ENCODE results near the gene KXD1.
"Not testable (repeated sequence)": the region's sequence is repeated elsewhere in the genome, so short reads cannot be mapped to it uniquely, and the experiment has no call there.

The KXD1 gene

GRCh38 chr19:18537431-18537830 is 20.2 kb upstream of the KXD1 start:
- DNase-seq: no peak

DNA sequence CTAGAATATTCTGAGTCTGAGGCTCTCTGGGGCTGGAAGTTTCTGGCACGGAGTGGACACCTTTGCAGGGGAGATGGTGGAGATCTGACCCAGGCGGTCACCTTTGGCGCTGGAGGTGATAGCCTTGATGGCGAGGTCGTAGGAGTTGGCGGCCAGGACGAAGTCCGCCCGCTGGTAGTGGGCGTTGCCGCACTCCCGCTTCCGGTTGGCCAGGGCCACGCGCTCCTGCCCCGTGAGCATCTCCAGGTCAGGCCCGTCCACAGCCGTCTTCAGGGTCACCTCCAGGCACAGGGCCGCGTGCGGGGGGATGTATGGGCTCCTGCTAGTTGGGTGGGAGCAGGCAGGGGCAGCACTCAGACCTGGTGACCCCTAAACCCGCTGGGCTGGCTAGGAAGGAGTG is 19.6 kb upstream of the KXD1 start:
- DNase-seq: no peak

DNA sequence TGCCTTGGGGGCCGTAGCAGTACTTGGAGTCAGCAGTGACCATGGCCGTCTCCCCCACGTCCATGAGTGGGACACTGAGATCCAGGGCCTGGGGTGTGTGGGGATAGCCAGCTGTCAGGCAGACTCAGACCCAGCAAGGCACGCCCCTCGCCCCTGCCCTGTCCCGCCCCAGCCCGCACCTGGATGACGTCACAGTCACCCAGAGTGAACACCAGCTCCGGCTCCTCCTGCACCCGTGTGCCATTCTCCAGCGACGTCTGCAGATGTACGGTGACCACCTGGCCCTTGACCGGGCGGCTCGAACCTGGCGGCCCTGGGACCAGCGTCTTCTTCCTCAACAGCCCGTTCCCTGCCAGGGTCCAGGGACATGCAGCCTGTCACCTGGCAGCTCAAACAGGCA is 18.3 kb upstream of the KXD1 start:
- DNase-seq: no peak

DNA sequence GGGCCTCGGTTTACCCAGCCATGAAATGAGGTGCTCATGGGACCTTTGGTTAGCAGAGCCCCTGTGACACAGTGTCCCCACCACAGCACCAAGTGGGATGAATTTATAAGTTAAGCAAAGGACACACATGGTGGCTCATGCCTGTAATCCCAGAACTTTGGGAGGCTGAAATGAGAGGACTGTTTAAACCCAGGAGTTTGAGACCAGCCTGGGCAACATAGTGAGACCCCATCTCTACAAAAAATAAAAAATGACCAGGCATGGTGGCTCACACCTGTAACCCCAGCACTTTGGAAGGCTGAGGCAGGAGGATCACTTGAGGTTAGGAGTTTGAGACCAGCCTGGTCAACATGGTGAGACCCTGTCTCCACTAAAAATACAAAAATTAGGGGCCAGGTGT is 17.5 kb upstream of the KXD1 start:
- DNase-seq: not testable (repeated sequence)

- DNase-seq: no peak
Measured at GRCh38 chr19:18541258-18541991, 16.2 kb upstream of the KXD1 start.

- no peak for DNase-seq
Measured at GRCh38 chr19:18541992-18542940, 15.4 kb upstream of the KXD1 start.

GRCh38 chr19:18542941-18543813 is 14.5 kb upstream of the KXD1 start, which contains the start of gene FKBP8:
Gene FKBP8, minus strand, starts transcription at chr19:18543573. Its CDS starts 1,603 bp downstream, at chr19:18541970.
- peak; percentile 85 for DNase-seq

DNA sequence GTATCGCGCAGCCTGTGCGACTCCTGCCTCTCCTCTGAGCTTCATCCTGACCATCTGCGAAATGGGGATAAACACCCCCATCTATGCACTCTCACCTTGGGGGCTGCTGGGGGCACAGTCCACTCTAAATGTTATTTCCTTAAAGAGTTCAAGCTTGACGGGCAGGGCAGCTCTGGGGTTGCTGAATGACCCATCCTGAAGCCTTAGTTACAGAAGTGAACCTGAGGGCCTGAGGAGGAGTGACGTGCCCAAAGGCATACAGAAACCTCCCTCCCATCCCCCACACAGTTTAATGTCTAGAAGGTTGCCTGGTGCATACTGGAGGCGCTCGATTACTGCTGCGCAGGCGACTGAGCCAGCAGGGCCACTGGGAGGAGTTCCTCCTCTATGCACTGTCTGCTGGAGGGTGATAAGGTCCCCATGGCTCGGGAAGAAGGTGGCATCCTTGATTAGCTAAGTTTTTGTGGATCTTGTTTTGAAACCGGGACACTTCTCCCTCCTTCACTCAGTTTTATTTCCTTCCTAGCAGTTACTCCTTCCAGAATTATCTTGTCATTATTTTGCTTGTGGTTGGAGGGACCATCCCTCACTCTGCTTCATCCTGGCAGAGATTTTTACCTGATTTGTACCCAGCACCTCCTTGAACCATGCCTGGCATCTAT is 13.7 kb upstream of the KXD1 start:
- no peak for DNase-seq

GRCh38 chr19:18551631-18552030 is 6.0 kb upstream of the KXD1 start:
- DNase-seq: no peak

GRCh38 chr19:18558202-18558555 is 509 bp downstream of the KXD1 start:
- DNase-seq: peak; percentile 1

DNA sequence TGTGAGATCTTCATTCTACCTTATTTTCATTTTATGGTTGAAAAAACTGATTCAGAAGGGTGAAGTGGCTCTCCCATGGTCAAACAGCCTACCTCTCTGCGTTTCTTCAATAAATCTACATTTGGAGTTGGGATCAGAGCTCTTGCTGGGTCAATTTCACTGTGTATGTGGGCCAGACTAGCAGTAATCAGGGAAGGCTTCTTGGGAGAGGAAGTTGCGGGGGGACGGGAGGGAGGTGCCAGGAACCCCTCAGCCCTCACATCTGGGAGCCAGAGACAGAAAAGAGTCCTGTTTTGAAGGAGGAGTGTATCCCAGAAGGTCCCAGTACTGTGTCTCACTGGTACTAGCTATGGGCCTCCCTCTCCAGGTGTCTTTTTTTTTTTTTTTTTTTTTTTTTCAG is 934 bp downstream of the KXD1 start:
- DNase-seq: no peak

- no peak for DNase-seq
Measured at GRCh38 chr19:18559685-18560084, 2.0 kb downstream of the KXD1 start.

DNA sequence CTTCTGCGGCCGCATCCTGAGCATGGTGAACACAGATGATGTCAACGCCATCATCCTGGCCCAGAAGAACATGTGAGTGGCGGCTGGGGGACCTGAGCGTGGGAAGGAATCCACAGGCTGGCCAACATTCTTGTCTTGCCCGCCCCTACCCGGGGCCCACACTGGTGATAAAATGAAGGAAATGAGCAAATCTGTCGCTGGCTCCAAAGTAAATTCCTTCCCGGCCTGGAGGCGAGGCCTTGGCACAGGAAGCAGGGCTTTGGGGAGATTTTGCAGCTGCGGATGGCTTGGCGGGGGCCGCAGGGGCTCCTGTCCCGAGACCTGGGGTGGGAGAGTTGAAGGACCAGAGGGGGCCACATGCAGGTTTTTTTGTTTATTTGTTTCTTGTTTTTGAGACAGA is 4.4 kb downstream of the KXD1 start:
- DNase-seq: no peak

DNA sequence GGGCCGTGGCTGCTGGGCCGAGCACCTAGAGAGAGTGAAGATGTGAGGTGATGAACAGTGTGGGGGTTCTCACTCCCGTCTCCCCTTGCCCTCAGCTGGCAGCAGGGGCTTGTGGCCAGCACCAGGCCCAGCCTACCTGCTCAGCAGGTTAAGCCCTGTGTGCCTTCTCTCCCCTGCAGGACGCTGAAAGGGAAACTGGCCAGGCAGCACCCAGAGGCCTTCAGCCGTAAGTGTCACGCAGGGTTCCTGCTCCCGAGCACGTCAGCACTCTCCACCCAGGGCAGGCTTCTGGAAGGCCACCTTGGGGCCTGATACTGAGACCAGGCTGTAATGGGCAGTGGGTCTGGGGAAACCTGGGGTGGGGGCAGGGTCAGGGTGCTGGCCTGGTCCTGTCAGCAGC is 9.3 kb downstream of the KXD1 start:
- no peak for DNase-seq

GRCh38 chr19:18568367-18568766 is 10.7 kb downstream of the KXD1 start:
- DNase-seq: no peak

- DNase-seq: peak; percentile 96
Measured at GRCh38 chr19:18571564-18572344, 14.1 kb downstream of the KXD1 start, which contains the start of gene UBA52. Gene UBA52, plus strand, starts transcription at chr19:18571857. Its CDS starts 1,444 bp downstream, at chr19:18573301.

GRCh38 chr19:18574691-18575291 is 17.1 kb downstream of the KXD1 start:
- no peak for DNase-seq

GRCh38 chr19:18576383-18576782 is 18.7 kb downstream of the KXD1 start:
- DNase-seq: no peak

GRCh38 chr19:18577365-18577914 is 19.8 kb downstream of the KXD1 start:
- DNase-seq: no peak

DNA sequence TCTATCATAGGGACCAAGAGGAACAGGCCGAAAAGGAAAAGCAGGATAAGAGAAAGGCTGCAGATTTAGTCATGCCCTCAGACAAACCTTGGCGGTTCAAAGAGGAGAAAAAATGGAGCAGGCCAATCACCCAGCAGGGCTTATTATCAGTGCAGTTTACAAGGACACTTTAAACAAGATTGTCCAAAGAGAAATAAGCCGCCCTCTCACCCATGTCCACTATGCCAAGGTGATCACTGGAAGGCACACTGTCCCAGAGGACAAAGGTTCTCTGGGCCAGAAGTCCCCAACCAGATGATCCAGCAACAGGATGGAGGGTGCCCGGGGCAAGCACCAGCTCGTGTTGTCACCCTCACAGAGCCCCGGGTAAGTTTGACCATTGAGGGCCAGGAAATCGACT is 22.6 kb downstream of the KXD1 start:
- no peak for DNase-seq

- no peak for DNase-seq
Measured at GRCh38 chr19:18586306-18586705, 28.6 kb downstream of the KXD1 start.

Data from NCI-H1092 treated with DMSO at 0.1 percent for 48 hours (cell line).